K562 (cell line): Measurements from ENCODE around the gene PHETA1. TPM values are rescaled to one million over a fixed set of nuclear protein-coding genes. Genes with fewer than 3 reads are reported as not detected.

Experiments
- DACH1 ChIP-seq: fragments of 450-650 bp; IDR thresholded peaks from 2 replicates; pipeline ENCODE4 v1.6.1; 2018; ENCODE audit not compliant: partially characterized antibody
- KAT7 ChIP-seq: sonication (generic); formaldehyde crosslinking; IDR thresholded peaks from 2 replicates; pipeline ENCODE4 v1.8.0; 2022; ENCODE audit warnings: missing genetic modification reagents, mild to moderate bottlenecking, borderline replicate concordance
- MLX ChIP-seq, 2 experiments: fragments of 450-650 bp in 1 of 2; sonication (generic) in 1 of 2; formaldehyde crosslinking; conservative IDR thresholded peaks; 2 replicates each; pipeline versions ENCODE4 v1.4.0 to v1.8.1; 2020 to 2022; ENCODE audit warnings: mild to moderate bottlenecking in 1 of 2, missing genetic modification reagents in 1 of 2
- NR2C1 ChIP-seq, 2 experiments: fragments of 450-650 bp; IDR thresholded peaks; 2 replicates each; pipeline ENCODE4 v1.6.1; 2017; ENCODE audit warnings: mild to moderate bottlenecking in 2 of 2, antibody characterized with exemption in 1 of 2, inconsistent platforms in 1 of 2, missing compliant biosample characterization in 1 of 2, missing genetic modification characterization in 1 of 2
- NR2F6 ChIP-seq: fragments of 450-650 bp; formaldehyde crosslinking; IDR thresholded peaks from 2 replicates; pipeline ENCODE4 v1.4.0; 2020; ENCODE audit warnings: mild to moderate bottlenecking
- PATZ1 ChIP-seq: fragments of 250-450 bp; sonication (Bioruptor Pico); IDR thresholded peaks from 2 replicates; pipeline ENCODE4 v1.5.0; 2020; ENCODE audit warnings: mild to moderate bottlenecking, borderline replicate concordance
- STAT5B ChIP-seq: fragments of 250-450 bp; sonication (Bioruptor Pico); IDR thresholded peaks from 2 replicates; pipeline ENCODE4 v1.8.0; 2021; ENCODE audit warnings: mild to moderate bottlenecking, inconsistent platforms
- TRIM24 ChIP-seq, 2 experiments: fragments of 450-650 bp; IDR thresholded peaks; 2 replicates each; pipeline ENCODE4 v1.6.1; 2016
- ZBTB17 ChIP-seq: fragments of 450-650 bp; formaldehyde crosslinking; IDR thresholded peaks from 2 replicates; pipeline ENCODE4 v1.4.0; 2020; ENCODE audit warnings: mild to moderate bottlenecking
- ZC3H4 ChIP-seq: sonication (generic); formaldehyde crosslinking; IDR thresholded peaks from 2 replicates; pipeline ENCODE4 v1.9.0; 2021; ENCODE audit warnings: missing genetic modification reagents, borderline replicate concordance
- ZNF324 ChIP-seq: fragments of 250-450 bp; sonication (Bioruptor Pico); IDR thresholded peaks from 2 replicates; pipeline ENCODE4 v1.4.0; 2020; ENCODE audit warnings: mild to moderate bottlenecking
- ZNF644 ChIP-seq: fragments of 200-800 bp; sonication (Bioruptor generic); IDR thresholded peaks from 2 replicates; pipeline ENCODE4 v1.6.1; 2016; ENCODE audit warnings: low read depth, missing genetic modification characterization, missing compliant biosample characterization
- polyA plus RNA-seq, 8 experiments: library from polyadenylated mRNA; depleted of rRNA in 4 of 8; stranded (reverse) in 5 of 8; unstranded in 3 of 8; fragments of >200 nt; fragmentation: Nextera tagmentation in 2 of 8; fragmentation: Illumina TruSeq in 1 of 8; extraction: Ambion mirVana in 2 of 8; extraction: Trizol in 1 of 8; gene quantifications; 2 replicates each; pipeline versions ENCODE4 v1.2.1 to v1.2.3, GENCODE V29; 2011 to 2014; ENCODE audit warnings: inconsistent platforms in 1 of 8, missing spikeins in 1 of 8
- total RNA-seq, 7 experiments: library from RNA; depleted of rRNA in 6 of 7; stranded (reverse); fragments of >200 nt in 6 of 7; fragmentation: Illumina TruSeq in 2 of 7; extraction: Trizol in 2 of 7; gene quantifications; 2 replicates each; pipeline versions ENCODE4 v1.2.1 to v1.2.3, GENCODE V29; 2011 to 2021; ENCODE audit warnings: low replicate concordance in 1 of 7
- TF ChIP-seq, protein P1 (sequence below), 3 experiments: fragments of 200-800 bp in 1 of 3; fragments of 250-450 bp in 1 of 3; fragments of 450-650 bp in 1 of 3; sonication (Bioruptor Pico) in 1 of 3; sonication (Bioruptor generic) in 1 of 3; formaldehyde crosslinking in 1 of 3; IDR thresholded peaks; 2 replicates each; pipeline versions ENCODE4 v1.6.1 to v1.8.0; 2016 to 2022; ENCODE audit warnings: mild to moderate bottlenecking in 2 of 3, missing genetic modification characterization in 2 of 3, missing compliant biosample characterization in 1 of 3, moderate library complexity in 1 of 3
- TF ChIP-seq, protein P2 (sequence below), 3 experiments: IDR thresholded peaks in 2 of 3; conservative IDR thresholded peaks in 1 of 3; 2 replicates each; pipeline ENCODE4 v1.5.1; 2011 to 2012; ENCODE audit warnings: low read length in 3 of 3, mild to moderate bottlenecking in 3 of 3, control low read depth in 2 of 3, improper control_type of control experiment in 1 of 3, inconsistent platforms in 1 of 3, low read depth in 1 of 3, mixed read lengths in 1 of 3, moderate library complexity in 1 of 3; ENCODE audit not compliant: insufficient read depth in 2 of 3
- TF ChIP-seq, protein P3 (sequence below): fragments of 450-650 bp; IDR thresholded peaks from 2 replicates; pipeline ENCODE4 v1.6.1; 2016; ENCODE audit warnings: missing biosample characterization, missing genetic modification characterization

The PHETA1 gene
- total and polyA plus RNA-seq, 9 of the 15 experiments (the other 6 are each of a cell fraction or from before 2014, with no cell fraction given): 0.03 to 12.4 (median 3.0) TPM

GRCh38 chr12:111410431-111411184 is 41.7 kb upstream of the PHETA1 start (continued):
- TF ChIP-seq ZC3H4 (CRISPR knock-in tag) (no peak), DACH1 (no peak), MLX (CRISPR knock-in tag; conservative IDR thresholded peaks at IDR 0.05) (no peak), KAT7 (CRISPR knock-in tag) (no peak), TRIM24 (IDR thresholded peaks at IDR 0.05) (no peak), ZBTB17 (CRISPR knock-in tag) (no peak), NR2C1 (IDR thresholded peaks at IDR 0.05) (no peak), NR2C1 (tag; IDR thresholded peaks at IDR 0.05) (no peak), PATZ1 (CRISPR knock-in tag) (no peak), STAT5B (no peak), NR2F6 (no peak), ZNF644 (no peak), ZNF324 (no peak)
- TF ChIP-seq, protein P1, sequence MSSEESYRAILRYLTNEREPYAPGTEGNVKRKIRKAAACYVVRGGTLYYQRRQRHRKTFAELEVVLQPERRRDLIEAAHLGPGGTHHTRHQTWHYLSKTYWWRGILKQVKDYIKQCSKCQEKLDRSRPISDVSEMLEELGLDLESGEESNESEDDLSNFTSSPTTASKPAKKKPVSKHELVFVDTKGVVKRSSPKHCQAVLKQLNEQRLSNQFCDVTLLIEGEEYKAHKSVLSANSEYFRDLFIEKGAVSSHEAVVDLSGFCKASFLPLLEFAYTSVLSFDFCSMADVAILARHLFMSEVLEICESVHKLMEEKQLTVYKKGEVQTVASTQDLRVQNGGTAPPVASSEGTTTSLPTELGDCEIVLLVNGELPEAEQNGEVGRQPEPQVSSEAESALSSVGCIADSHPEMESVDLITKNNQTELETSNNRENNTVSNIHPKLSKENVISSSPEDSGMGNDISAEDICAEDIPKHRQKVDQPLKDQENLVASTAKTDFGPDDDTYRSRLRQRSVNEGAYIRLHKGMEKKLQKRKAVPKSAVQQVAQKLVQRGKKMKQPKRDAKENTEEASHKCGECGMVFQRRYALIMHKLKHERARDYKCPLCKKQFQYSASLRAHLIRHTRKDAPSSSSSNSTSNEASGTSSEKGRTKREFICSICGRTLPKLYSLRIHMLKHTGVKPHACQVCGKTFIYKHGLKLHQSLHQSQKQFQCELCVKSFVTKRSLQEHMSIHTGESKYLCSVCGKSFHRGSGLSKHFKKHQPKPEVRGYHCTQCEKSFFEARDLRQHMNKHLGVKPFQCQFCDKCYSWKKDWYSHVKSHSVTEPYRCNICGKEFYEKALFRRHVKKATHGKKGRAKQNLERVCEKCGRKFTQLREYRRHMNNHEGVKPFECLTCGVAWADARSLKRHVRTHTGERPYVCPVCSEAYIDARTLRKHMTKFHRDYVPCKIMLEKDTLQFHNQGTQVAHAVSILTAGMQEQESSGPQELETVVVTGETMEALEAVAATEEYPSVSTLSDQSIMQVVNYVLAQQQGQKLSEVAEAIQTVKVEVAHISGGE (CRISPR knock-in tag; IDR thresholded peaks at IDR 0.05): peak in 2 of 3 experiments; percentile 67 to 82; a peak in 3 of 6 replicates
- TF ChIP-seq, protein P2, sequence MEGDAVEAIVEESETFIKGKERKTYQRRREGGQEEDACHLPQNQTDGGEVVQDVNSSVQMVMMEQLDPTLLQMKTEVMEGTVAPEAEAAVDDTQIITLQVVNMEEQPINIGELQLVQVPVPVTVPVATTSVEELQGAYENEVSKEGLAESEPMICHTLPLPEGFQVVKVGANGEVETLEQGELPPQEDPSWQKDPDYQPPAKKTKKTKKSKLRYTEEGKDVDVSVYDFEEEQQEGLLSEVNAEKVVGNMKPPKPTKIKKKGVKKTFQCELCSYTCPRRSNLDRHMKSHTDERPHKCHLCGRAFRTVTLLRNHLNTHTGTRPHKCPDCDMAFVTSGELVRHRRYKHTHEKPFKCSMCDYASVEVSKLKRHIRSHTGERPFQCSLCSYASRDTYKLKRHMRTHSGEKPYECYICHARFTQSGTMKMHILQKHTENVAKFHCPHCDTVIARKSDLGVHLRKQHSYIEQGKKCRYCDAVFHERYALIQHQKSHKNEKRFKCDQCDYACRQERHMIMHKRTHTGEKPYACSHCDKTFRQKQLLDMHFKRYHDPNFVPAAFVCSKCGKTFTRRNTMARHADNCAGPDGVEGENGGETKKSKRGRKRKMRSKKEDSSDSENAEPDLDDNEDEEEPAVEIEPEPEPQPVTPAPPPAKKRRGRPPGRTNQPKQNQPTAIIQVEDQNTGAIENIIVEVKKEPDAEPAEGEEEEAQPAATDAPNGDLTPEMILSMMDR (IDR thresholded peaks at IDR 0.05 in 2 of 3, conservative IDR thresholded peaks at IDR 0.05 in 1 of 3; ENCODE audit: insufficient read depth in 2 of 3, low read depth in 1 of 3, low read length in 3 of 3): no peak
- TF ChIP-seq, protein P3, sequence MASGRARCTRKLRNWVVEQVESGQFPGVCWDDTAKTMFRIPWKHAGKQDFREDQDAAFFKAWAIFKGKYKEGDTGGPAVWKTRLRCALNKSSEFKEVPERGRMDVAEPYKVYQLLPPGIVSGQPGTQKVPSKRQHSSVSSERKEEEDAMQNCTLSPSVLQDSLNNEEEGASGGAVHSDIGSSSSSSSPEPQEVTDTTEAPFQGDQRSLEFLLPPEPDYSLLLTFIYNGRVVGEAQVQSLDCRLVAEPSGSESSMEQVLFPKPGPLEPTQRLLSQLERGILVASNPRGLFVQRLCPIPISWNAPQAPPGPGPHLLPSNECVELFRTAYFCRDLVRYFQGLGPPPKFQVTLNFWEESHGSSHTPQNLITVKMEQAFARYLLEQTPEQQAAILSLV (tag): 0 out of 2 replicates have a peak, but pooled peaks have one; percentile 17
